Stimulated activated CD8-positive, alpha-beta memory T cell treated with anti-CD3 and anti-CD28 coated beads, Interleukin-7, amount 100 ng/mL, for 4 hours (primary cell): Measurements from ENCODE around the gene FAM163B.

Source experiments
- DNase-seq, 2 donors: peaks; one replicate each; pipeline ENCODE4 v3.0.0-alpha.2; 2020; ENCODE audit warnings: low read depth in 2 of 2

Gene FAM163B

GRCh38 chr9:133616643-133617405 is 7.6 kb upstream of the FAM163B start:
- no peak for DNase-seq

- DNase-seq = no peak
Measured at GRCh38 chr9:133615606-133616188, 6.5 kb upstream of the FAM163B start.

DNA sequence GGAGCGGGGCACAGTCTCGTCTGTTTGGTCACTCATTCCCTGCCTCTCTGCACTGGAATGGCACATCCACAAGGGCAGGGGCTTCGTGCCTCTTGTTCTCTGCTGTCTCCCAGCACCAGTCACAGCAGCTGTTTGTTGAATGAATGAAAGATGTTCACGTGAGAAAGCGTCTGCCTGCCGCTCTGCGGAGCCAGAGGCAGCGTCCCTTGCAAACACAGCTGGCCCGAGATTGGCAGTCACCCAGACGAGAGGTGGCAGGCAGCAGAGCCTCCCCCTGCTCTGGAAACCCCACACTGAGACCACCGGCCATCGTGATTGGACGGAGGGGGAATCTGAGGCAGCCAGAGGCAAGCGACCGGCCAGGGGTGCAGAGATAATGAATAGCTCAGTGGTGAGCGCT is 6.0 kb upstream of the FAM163B start:
- no peak for DNase-seq

- DNase-seq = no peak
Measured at GRCh38 chr9:133614678-133615077, 5.5 kb upstream of the FAM163B start.

DNA sequence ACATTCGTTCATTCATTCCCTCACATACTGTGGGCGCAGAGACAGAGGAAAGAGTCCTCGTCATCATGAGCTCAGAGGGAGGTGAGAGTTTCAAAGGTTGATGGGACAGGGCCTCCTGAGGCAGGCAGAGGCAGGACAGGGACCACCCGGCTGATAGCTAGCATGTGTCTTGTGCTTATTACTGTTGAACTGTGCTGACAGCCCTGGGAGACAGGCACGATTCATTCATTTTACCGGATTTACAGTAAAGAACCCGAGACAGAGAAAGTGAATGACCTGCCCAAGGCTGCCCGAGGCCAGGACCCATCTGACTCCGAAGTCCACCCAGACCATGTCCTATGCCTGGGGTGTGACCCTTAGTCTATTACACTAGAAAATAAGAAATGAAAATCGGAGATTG is 4.9 kb upstream of the FAM163B start:
- no peak for DNase-seq

GRCh38 chr9:133613432-133613831 is 4.2 kb upstream of the FAM163B start:
- DNase-seq = no peak

- DNase-seq = no peak
Measured at GRCh38 chr9:133612816-133613215, 3.6 kb upstream of the FAM163B start.

DNA sequence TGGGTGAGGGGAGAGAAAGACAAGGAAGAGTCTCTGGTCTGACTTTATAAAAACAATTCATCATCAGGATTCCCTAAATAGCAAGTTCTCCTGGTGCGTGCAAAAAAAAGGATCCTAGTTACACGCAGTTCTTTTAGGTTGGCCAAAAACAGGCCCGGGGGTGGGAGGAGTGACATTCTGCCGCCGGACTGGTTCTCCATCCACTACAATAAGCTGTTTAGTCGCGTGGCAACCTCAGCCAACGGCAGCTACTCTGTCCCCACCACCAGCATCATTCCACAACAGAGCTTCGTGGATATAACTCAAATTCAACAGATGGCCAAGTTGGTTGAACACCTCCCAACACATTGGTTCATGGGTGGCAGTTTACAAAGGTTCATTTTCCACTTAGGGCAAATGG is 2.9 kb upstream of the FAM163B start:
- DNase-seq = no peak

- DNase-seq = no peak
Measured at GRCh38 chr9:133610845-133611244, 1.7 kb upstream of the FAM163B start.

DNA sequence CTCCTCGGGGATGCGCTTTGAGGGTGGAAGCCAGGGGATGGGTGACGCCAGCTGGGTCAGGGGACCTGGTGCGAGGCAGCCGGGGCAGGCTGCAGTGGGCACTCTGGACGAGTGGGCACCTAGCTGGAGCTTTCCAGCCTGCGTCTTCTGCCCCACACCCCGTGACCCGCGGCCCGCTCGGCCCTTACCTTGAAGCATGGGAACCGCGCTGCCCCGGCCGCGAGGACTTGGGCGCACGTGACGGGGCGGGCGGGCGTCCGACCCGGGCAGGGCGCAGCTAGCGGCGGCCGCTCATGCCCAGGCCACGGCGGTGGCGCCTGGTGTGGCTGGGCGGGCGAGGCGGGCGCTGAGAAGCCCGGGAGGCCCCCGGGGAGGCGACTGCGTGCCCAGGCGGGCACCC is 300 bp downstream of the FAM163B start:
- DNase-seq = no peak

DNA sequence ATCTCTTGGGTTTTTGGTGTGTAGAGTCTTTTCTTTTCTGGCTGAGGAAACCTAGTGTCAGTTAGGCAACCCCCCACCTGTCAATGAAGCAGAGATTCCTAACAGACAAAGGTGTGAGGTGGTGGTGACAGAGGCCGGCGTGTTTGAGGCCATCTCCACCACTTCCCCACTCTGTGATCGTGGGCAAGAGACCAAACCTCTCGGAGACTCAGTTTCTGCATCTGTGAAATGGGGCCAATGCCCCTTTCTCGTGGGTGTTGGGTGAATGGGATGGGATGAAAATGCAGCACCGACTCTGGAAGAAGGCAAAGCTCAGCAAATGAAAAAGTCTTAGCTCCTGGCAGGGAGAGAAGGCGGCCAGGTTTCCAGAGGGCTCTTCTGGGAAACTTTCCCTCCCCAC is 807 bp downstream of the FAM163B start:
- DNase-seq = no peak

GRCh38 chr9:133607976-133608375 is 1.2 kb downstream of the FAM163B start:
- no peak for DNase-seq

GRCh38 chr9:133607381-133607780 is 1.8 kb downstream of the FAM163B start:
- DNase-seq = no peak

DNA sequence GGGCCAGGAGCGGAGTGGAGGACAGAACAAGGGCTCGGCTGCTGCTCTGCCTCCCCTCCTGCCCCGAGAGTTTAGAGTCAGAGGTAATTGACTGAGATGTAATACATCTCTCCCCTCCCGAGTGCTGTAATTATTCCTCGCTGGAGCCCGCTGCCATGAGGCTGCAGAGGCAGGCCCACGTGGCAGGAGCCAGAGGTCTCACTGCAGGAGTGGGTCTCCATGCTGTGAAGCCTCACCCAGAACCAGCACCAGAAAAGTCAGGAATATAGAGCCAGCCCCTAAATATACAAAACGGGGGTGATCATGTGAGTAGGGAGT is 2.5 kb downstream of the FAM163B start:
- DNase-seq = no peak

DNA sequence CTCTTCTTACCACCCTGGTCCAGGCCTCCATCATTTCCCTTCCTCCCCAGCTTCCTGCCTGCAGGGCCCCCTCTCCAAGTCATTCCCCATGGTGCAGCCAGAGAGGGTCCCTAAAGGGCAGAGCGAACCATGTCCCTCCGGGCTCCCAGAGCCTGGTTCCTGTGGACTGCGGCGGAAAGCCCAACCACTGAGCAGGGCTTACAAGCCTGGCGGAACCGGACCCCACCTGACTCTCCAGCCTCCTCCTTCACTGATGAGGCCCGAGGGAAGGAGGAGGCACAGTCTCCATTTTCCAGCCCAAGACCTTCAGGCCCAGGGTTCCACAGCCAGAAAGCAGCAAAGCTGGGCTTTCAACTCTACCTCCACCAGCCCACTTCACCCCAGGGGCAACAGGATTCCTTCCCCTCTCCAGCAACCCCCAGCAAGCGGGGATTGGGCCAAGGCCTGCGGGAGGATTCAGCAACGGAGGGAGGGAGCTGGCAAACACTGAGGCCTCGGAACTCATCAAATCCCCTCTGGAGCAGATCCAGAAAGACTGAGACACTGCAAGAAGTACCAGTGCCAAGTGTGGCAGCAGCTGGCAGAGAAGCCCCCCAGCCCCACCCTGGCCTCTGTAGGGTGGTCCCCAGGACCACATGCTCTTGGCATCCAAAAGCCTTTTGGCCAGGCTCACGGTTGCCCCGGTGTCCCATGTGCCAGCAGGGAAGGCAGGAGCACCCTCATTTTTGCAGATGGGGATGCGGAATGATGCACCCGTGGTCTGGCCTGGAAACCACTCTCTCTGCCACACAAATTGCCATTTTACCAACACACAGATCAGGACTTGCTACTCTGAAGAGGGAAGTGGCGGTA is 3.1 kb downstream of the FAM163B start:
- DNase-seq = no peak

DNA sequence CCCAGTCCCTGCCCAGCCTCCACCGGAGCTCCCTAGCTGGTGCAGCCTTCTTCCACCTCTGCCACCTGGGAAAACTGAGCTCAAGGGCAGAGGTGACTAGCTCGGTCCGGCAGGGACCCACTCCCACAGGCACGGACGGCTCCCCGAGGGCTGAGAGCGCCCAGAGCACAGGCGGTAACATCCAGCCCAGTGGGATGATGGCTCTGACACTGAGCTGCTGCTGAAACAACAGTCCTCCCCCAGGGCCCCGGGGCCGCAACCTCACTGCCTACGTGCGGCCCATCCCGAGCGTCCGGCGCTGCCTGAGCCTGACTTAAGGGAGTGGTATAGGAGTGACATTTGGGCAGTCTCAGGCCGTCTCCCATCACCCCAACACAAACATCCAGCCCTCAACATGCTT is 3.7 kb downstream of the FAM163B start:
- no peak for DNase-seq

- no peak for DNase-seq
Measured at GRCh38 chr9:133604856-133605255, 4.3 kb downstream of the FAM163B start.

DNA sequence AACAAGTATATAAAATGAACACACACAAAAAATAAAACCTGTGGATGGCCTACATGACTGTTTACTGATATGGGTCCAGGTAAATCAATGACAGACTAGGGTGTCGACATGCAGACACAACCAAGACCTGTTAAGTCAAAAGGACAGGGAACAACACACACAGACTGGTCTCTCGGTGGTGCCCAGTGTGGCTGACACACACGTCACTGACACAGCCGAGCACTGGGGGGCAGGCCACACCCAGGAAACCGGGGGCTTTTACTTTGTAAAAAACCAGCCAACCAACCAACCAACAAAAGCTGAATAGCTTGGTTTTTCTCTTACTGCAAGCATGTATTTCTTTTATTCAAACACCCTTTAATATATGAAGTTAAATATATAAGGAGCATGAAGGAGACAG is 5.0 kb downstream of the FAM163B start:
- peak; percentile 13 to 28 for DNase-seq

DNA sequence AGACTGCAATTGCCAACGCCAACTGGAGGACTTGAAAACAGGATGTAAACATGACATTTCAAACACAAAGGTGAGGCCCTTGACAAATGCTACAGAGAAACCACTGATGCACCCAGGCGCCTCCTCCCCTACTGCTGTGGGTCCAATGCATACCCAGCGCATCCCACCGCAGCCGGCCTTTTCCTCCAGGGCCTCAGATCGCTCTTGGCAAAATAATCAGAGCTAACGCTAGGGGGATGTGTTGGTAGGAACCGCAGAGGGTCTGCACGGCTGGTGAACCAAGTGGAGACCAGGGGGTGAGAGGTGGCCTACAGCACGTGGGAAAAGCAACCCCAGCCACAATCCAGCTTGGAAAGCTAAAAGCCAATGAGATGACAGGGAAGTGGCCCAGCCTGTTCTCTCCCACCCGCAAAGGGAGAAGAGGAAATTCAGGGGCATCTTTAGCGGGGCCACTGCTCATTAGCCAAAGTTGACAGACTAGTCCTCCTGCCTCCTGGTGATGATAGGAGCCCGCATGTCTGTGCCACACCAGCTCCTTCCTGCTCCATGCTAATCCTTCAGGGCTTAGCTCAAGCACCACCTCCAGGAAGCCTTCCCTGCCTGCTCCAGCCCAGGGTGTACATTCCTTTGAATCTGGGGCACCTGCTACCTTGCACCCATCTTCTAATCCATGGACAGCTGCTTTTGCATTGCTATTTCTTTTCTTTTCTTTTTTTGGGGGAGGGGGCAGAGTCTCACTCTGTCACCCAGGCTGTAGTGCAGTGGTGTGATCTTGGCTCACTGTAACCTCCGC is 5.9 kb downstream of the FAM163B start:
- DNase-seq = no peak

GRCh38 chr9:133602277-133602676 is 6.9 kb downstream of the FAM163B start:
- DNase-seq = no peak

- no peak for DNase-seq
Measured at GRCh38 chr9:133601746-133602145, 7.4 kb downstream of the FAM163B start.

- DNase-seq = no peak
Measured at GRCh38 chr9:133600739-133601138, 8.4 kb downstream of the FAM163B start.
